Omental fat pad (tissue), 4 donors: ENCODE data around the gene MKI67. TPM values are rescaled to one million over a fixed set of nuclear protein-coding genes. Genes with fewer than 3 reads are reported as not detected.

ENCODE experiments used
- ATAC-seq: fragments of 150-250 bp; one replicate; pipeline ENCODE4 v1.9.1; 2016; ENCODE audit warnings: mild to moderate bottlenecking, moderate library complexity; ENCODE audit not compliant: low FRiP score
- DNase-seq: peaks from one replicate; pipeline ENCODE4 v3.0.0-alpha.2; 2019; ENCODE audit warnings: low spot score
- total RNA-seq, 4 donors: library from RNA; depleted of rRNA; stranded (reverse); fragments of >200 nt; gene quantifications; one replicate each; pipeline ENCODE4 v1.1.0, GENCODE V29; 2016
- TF ChIP-seq, protein P1 (sequence below), 3 donors: fragments of 450-650 bp; IDR thresholded peaks; one replicate each; pipeline ENCODE4 v1.5.1; 2016 to 2017; ENCODE audit warnings: antibody characterized with exemption in 3 of 3, mild to moderate bottlenecking in 3 of 3, moderate library complexity in 2 of 3

MKI67 gene
- total RNA-seq, 4 donors from 2014 or later, result 0.63 to 9.6 (median 1.6) TPM

DNA sequence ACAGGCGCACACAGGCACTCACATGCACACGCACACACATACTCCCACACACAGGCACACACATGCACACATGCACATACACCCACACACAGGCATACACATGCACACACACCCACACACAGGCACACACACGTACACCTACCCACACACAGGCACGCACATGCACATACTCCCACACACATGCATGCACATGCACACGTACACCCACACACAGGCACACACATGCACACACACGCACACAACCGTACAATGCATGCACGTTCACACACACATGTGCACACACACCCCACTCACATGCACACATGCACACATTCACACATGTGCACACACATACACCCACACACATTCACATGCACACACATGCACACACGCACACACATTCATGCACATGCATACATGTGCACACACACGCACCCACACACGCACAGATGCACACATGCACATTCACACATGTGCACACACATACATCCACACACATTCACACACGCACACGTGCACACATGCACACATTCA lies 59.3 kb downstream of the MKI67 start:
- DNase-seq (peak; percentile 21), ATAC-seq (no peak)
- TF ChIP-seq, protein P1, sequence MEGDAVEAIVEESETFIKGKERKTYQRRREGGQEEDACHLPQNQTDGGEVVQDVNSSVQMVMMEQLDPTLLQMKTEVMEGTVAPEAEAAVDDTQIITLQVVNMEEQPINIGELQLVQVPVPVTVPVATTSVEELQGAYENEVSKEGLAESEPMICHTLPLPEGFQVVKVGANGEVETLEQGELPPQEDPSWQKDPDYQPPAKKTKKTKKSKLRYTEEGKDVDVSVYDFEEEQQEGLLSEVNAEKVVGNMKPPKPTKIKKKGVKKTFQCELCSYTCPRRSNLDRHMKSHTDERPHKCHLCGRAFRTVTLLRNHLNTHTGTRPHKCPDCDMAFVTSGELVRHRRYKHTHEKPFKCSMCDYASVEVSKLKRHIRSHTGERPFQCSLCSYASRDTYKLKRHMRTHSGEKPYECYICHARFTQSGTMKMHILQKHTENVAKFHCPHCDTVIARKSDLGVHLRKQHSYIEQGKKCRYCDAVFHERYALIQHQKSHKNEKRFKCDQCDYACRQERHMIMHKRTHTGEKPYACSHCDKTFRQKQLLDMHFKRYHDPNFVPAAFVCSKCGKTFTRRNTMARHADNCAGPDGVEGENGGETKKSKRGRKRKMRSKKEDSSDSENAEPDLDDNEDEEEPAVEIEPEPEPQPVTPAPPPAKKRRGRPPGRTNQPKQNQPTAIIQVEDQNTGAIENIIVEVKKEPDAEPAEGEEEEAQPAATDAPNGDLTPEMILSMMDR (IDR thresholded peaks at IDR 0.05), result no peak

GRCh38 chr10:128065881-128066534 lies 60.2 kb downstream of the MKI67 start:
- ATAC-seq (no peak), DNase-seq (no peak)
- TF ChIP-seq, protein P1 (IDR thresholded peaks at IDR 0.05), result no peak

DNA sequence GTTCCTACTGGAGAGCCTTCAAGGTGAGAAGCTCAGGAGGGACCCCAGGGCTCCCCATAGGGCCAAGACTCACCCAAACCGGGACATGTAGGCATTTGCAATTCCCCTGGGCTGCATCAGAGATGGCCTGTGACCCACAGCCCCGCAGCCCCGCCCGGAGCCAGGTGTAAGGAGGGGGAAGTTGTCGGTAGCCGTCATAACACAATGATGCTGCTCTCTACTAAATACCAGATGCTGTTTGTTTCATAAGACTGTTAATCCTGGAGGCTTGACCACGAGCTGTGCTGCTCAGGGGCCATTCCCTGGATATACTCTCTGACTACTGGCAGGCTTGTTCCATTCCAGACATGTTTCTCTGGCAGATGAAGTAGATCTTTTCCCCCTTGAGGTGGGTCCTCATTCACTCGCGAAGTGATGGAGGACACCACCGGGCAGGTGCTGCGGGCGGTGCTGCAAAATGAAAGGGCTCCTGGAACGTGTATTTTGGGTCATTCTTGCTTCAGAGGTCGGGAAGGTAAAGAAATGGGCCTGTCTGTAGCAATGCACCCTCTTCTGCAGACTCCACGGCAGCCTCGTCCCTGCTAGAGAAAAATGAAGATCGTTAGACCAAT lies 61.1 kb downstream of the MKI67 start:
- DNase-seq (peak; percentile 16), ATAC-seq (no peak)
- TF ChIP-seq, protein P1 (IDR thresholded peaks at IDR 0.05), result no peak

DNA sequence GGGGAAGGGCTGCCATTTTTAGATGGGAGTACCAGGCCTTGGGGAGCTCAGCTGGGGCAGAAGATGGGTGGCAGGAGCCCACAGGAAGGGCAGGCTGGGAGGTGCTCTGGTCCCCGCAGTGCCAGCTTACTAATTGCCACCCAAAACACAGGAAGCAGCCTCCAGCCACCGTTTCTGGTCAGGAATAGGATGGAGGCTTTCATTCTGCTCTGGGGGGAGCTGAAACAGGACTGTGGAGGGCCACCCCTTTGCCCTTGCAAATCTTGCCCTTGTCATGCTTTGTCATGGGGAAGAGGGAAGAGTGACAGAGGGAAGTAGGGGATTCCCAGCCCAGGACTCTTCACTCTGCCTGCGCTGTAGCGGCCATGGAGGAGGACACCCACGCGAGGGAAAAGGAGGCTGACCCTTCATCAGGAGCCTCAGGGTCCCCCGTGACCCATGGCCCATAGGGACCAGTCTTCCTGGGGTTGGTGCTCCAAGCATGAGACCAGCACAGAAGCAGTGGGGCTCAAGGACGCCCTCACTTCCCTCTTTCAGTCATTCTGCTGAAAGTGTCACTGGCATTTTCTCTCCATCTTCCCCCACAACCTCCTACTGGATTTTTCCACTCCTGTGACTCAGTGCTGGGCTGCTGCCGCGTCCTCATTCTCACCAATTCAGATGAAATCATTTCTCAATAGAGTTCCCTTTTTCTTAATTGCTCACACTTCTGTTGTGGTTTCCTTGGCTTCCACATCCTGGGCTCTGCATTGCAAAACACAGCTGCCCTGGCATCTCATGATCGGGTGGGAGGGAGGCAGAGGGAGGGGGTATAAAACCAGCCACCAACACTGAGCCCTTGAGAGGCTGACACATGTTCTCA lies 61.9 kb downstream of the MKI67 start:
- peak; percentile 45 for ATAC-seq
- DNase-seq, result peak; percentile 26
- TF ChIP-seq, protein P1 (IDR thresholded peaks at IDR 0.05), result no peak

DNA sequence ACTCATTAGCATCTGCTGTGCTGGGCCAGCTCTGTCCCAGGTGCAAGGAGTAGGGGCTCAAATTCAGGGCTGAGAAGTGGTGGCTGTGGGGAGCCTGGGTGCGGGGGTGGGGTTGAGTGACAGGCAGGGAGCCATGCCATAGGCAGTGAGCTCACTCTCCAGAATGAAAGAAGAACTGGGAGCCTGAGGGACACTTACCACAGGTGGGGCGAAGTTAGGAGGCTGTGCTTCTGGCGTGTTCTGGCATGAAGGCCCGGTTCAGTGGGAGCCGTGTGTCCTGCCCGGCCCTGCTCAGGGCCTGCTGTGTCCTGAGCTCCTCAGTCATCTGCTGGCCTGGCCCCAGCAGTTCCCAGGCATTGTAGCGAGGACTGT lies 62.5 kb downstream of the MKI67 start:
- no peak for ATAC-seq
- TF ChIP-seq, protein P1 (IDR thresholded peaks at IDR 0.05), result no peak
- no peak for DNase-seq

- DNase-seq (no peak), ATAC-seq (no peak)
- TF ChIP-seq, protein P1 (IDR thresholded peaks at IDR 0.05), result no peak
Measured at GRCh38 chr10:128062881-128063563, 63.2 kb downstream of the MKI67 start.
